Measurements from ENCODE around the gene CEP112.

CEP112 gene

GRCh38 chr17:65668211-65668610 is 523.7 kb downstream of the CEP112 start:
- no peak for DNase-seq

GRCh38 chr17:65667656-65668055 is 524.3 kb downstream of the CEP112 start:
- DNase-seq = no peak

DNA sequence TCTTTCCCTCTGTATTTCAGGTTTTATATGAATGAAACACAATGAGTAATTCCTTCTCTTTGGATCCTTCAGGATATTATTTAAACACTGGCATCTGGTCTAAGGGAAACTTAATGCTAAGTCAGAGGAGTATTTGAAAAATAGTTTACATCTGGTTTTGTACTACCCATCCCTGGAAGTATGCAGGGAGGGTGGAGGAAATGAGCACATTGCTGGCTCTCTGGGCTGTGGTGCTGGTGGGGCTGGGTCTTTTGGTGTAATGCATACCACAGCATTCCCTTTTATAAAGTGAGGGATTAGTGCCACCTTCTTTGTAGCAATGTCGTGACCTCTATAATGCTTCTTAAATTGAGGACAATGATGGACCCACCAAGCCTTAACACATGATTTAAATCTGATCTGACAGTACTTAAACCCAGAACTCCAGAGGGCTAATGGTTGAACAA is 525.0 kb downstream of the CEP112 start:
- no peak for DNase-seq

DNA sequence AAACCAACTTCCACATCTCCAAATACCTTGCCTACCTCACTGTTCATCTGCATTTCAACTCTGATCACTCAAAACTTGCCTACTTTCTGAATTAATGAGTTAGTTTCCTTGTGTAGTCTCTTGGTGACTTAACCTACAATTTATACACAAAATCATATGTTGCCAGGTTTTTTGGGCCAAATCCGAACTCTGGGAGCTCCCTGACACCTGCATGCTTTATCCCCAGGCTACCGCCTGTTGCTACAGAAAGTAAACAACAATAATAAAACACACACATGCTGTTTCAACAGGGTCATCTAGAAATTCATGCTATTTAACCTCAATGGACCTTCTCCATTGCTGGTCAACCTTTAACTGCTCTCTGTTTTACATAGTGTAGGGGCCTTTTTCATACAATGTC is 526.0 kb downstream of the CEP112 start:
- no peak for DNase-seq

DNA sequence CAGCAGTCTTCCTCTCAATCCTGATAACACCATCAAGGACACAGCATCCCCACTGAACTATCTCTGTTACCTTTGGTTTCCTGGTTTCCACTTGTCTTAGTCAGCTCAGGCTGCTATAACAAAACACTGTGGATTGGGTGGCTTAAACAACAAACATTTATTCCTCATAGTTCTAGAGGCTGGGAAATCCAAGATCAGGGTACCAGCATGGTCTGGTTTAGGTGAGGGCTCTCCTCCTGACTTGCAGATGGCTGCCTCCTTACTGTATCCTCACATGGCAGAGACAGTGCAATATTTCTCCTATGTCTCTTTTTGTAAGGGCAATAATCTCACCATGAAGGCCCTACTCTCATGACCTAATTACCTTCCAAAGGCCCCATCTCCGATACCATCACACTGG is 527.2 kb downstream of the CEP112 start:
- no peak for DNase-seq

- DNase-seq = no peak
These were observed 527.7 kb downstream of the CEP112 start for GRCh38 chr17:65664266-65664665.

DNA sequence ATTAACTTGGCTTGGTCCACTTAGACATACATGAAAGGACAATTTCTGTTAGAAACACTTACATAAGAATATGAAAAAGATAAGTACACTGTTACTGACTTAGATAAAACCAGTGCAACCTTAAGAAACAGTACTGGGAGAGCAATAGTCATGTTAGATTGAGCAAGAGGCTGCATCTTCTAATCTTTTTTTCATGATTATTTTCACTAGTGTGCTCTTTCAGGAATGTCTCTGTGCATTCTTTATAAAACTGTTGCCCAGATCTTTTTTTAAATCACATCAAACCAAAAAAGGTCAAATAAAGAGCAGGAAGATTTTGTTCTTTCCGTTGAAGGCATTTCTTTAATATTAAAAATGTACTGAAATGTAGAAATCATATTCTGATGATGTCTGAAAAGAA is 529.7 kb downstream of the CEP112 start:
- DNase-seq = no peak

- DNase-seq = no peak
These were observed 531.0 kb downstream of the CEP112 start for GRCh38 chr17:65660947-65661346.

DNA sequence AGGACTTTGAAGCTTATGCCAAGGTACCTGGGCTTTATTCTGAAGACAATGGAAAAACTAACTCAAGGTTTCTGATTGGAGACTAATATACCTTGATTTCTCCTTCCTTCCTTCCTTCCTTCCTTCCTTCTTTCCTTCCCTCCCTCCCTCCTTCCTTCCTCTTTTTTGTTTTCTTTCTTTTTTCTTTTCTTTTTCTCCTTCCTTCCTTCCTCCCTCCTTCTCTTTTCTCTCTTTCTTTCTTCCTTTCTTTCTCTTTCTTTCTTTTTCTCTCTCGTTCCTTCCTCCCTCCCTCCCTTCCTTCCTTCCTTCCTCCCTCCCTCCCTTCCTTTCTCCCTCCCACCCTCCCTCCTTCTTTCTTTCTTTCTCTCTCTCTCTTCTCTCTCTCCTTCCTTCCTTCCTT is 531.9 kb downstream of the CEP112 start:
- no peak for DNase-seq

DNA sequence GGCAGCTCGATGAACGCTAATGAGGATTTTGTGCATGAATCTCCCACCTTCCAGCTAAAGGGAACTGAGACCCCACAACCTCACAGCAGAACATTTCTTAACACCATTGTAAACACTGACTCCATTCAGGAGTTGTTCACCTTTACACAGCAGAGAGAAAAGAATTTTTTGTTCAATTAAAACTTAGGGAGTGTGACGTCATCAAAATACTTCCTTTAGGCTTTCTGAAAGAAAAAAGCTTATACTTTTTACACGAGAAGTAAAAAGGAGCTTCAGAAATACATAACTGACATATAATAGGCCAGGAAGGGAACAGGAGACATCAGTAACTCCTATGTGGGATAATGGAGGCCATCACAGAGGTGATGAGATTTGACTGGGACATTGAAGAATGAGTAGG is 532.4 kb downstream of the CEP112 start:
- no peak for DNase-seq

- DNase-seq = no peak
These were observed 534.6 kb downstream of the CEP112 start for GRCh38 chr17:65657251-65657828.

- DNase-seq = no peak
These were observed 535.3 kb downstream of the CEP112 start for GRCh38 chr17:65656390-65657250.

DNA sequence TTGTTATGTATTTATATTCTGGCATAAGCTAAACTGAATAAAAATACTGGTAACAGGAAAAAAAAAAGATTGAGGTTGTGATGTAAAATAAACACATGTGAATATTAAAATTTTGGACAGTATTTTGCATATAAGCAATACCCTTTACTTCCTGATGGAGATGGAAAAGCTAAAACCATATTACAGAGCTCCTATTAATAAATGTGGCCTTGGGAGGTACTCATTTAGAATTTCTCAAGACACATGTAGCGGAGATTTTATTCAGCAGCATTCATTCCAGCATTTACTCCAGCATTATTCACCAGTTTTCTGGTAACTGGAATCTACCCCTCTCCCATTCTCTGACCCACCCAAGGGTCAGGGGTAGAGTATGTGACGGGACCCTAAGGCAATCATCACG is 536.2 kb downstream of the CEP112 start:
- DNase-seq = no peak

DNA sequence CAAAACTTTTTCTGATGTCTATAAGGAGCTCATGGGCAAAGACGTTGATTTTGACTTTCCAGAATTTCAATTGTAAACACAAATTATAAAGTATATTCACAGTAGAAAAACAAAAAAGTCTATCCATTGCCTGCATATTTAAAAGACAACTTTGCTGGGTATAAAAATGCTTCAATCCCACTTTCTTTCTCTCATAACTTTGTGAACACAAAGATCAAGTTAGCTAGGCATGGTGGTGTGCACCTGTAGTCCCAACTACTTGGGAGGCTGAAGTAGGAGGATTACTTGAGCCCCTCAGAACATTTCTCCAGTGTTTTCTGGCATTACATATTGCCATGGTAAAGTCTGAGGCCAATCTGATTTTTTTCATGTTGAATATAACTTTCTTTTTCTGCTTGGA is 547.4 kb downstream of the CEP112 start:
- DNase-seq = no peak

DNA sequence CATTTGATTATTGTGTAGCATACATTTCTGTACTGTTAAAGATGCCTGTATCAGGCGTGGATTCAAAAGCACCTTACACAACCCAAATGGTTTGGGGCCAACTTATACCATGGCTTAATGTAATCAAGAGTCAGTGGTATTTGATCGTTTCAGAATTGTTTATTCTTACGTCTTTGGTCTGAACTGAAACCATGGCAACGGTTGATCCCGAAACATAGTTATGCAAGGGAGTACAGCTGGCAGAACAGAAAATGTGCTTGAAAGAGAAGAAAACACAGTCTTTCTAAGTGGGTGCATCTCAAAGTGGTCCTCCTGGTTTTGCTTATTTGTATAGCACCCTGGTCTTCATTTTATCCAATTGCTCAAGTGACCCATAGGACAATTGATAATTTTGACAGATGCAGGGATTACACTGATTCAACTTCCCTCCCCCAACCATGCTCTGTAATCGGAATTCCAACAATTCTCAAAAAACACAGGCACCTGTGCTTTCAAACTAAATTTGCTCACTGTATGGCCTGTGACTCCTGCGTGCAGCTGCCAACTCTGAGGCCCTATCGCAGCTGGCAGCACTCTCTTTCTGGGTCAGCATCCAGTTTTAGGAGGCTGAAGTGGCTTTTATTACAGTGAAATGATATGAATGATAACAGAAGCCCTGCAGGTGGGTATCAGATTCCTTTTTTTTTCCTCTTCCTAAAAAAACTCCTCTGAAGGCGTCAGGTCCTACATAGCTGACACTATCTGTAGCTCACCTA is 553.5 kb downstream of the CEP112 start:
- no peak for DNase-seq

DNA sequence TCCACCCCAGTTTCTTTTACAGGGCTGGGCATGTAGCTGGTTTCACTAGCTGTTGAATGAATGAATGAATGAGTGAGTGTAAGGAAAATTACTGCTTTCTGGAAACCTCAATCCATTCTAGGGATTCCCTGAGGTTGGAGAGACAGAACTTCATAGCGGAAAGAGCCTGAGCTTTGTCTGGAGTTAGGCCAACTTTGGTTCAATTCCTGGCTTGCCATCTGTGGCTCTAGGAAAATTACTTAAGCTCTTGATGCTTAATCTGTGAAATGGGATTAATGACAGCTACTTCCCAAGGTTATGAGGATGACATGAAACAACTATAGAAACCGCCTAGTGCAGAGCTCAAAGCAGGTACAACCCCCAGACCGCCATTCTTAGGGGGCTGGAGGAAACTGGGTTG is 554.1 kb downstream of the CEP112 start:
- DNase-seq = no peak

- no peak for DNase-seq
These were observed 557.4 kb downstream of the CEP112 start for GRCh38 chr17:65634533-65634932.

- DNase-seq = no peak
These were observed 557.9 kb downstream of the CEP112 start for GRCh38 chr17:65633988-65634387.

GRCh38 chr17:65633146-65633881 is 558.6 kb downstream of the CEP112 start:
- DNase-seq = no peak

DNA sequence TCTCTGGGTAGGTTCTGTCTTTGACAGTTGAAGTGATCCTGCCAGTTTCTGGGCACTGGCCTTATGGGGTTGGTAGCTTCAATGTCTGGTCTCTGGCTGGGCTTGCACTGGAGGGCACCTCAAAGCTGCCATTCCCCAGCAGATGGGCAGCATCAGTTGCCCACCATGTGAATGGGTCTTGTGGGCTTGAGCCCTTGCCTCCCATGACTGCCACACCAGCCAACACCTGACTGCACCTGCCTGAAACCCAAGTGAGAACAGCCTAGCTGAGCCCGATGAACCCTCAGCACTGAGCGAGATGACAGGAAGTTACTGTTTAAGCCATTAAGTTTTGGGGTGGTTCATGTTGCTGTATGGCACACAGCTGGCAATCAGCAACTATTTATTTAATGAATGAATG is 561.4 kb downstream of the CEP112 start:
- DNase-seq = no peak

DNA sequence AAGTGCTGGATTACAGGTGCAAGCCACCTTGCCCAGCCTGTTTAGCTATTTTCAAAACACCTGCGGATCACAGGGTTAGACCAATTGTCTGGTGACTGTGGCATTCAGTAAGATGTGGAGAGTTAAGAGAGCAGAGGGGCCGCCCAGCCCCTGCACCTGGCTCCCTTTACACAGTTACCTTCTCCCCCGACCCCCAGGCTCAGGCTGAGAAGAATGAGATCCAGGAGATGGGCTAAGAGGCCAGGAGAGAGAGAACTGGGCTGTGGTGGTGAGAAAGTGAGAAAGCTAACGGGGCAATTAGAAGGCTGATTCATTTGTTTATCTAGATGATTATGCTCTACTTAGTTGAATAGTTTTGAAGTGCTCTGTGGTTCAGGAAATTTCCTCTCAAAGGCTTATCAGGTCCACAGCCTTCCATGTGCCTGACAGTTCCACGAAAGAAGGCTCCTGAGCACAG is 562.7 kb downstream of the CEP112 start:
- DNase-seq = no peak

- no peak for DNase-seq
These were observed 563.3 kb downstream of the CEP112 start for GRCh38 chr17:65628644-65629036.

Measured in NCI-H187 (cell line).